GM12878 (cell line): ENCODE results near the gene SLC1A5. TPM values are rescaled to one million over a fixed set of nuclear protein-coding genes. Genes with fewer than 3 reads are reported as not detected.

Source experiments
- CUX1 ChIP-seq: IDR thresholded peaks from 2 replicates; pipeline ENCODE4 v1.6.1; 2012; ENCODE audit warnings: improper control_type of control experiment, low read depth, low read length; ENCODE audit not compliant: insufficient replicate concordance
- DPF2 ChIP-seq: fragments of 450-650 bp; IDR thresholded peaks from 2 replicates; pipeline ENCODE4 v1.6.1; 2017; ENCODE audit warnings: mild to moderate bottlenecking
- EED ChIP-seq: sonication (generic); IDR thresholded peaks from 2 replicates; pipeline ENCODE4 v1.6.1; 2016; ENCODE audit warnings: antibody characterized with exemption, low read depth
- MEF2B ChIP-seq: fragments of 450-650 bp; IDR thresholded peaks from 2 replicates; pipeline ENCODE4 v1.6.1; 2018; ENCODE audit warnings: mild to moderate bottlenecking, moderate library complexity; ENCODE audit not compliant: partially characterized antibody, poor library complexity, severe bottlenecking
- NFIC ChIP-seq: IDR thresholded peaks from 2 replicates; pipeline ENCODE4 v1.6.1; 2012; ENCODE audit warnings: low read depth, mild to moderate bottlenecking, inconsistent platforms, low read length, moderate library complexity
- NFXL1 ChIP-seq: fragments of 450-650 bp; IDR thresholded peaks from 2 replicates; pipeline ENCODE4 v1.6.1; 2017; ENCODE audit warnings: antibody characterized with exemption, mild to moderate bottlenecking, borderline replicate concordance
- NR2C1 ChIP-seq: fragments of 450-650 bp; IDR thresholded peaks from 2 replicates; pipeline ENCODE4 v1.6.1; 2017; ENCODE audit warnings: antibody characterized with exemption, mild to moderate bottlenecking, moderate library complexity
- RELA ChIP-seq: fragments of 450-650 bp; IDR thresholded peaks from 2 replicates; pipeline ENCODE4 v1.8.0; 2014; ENCODE audit warnings: borderline replicate concordance; ENCODE audit not compliant: partially characterized antibody
- SUPT20H ChIP-seq: IDR thresholded peaks from 2 replicates; pipeline ENCODE4 v1.6.1; 2011; ENCODE audit warnings: low read depth, mild to moderate bottlenecking, low read length, moderate library complexity, borderline replicate concordance; ENCODE audit not compliant: control insufficient read depth
- TAF1 ChIP-seq: IDR thresholded peaks from 2 replicates; pipeline ENCODE4 v1.6.1; 2011; ENCODE audit warnings: mild to moderate bottlenecking, low read depth, low read length, borderline replicate concordance
- ZNF384 ChIP-seq: IDR thresholded peaks from 2 replicates; pipeline ENCODE4 v1.6.1; 2012; ENCODE audit warnings: low read depth, mild to moderate bottlenecking, low read length, improper control_type of control experiment, borderline replicate concordance
- ZNF592 ChIP-seq: fragments of 450-650 bp; IDR thresholded peaks from 2 replicates; pipeline ENCODE4 v1.6.1; 2017; ENCODE audit warnings: mild to moderate bottlenecking, moderate library complexity
- polyA plus RNA-seq, 11 experiments: library from polyadenylated mRNA; depleted of rRNA in 4 of 11; unstranded in 6 of 11; stranded (reverse) in 5 of 11; fragments of >200 nt; fragmentation: Nextera tagmentation in 4 of 11; fragmentation: Illumina TruSeq in 1 of 11; extraction: Ambion mirVana in 4 of 11; extraction: Trizol in 1 of 11; gene quantifications; 1 replicate in 1 of 11; 2 replicates in 10 of 11; pipeline versions ENCODE4 v1.2.1 to v1.2.3, GENCODE V29; 2011 to 2016; ENCODE audit warnings: inconsistent platforms in 2 of 11, missing spikeins in 2 of 11, low read depth in 1 of 11
- total RNA-seq, 4 experiments: library from RNA; depleted of rRNA in 3 of 4; stranded (reverse); fragments of >200 nt in 3 of 4; fragmentation: Illumina TruSeq in 1 of 4; extraction: Trizol in 1 of 4; gene quantifications; 2 replicates each; pipeline versions ENCODE4 v1.2.1 to v1.2.3, GENCODE V29; 2013 to 2021
- TF ChIP-seq, protein P1 (sequence below): IDR thresholded peaks from 2 replicates; pipeline ENCODE4 v1.6.1; 2012; ENCODE audit warnings: low read depth, low read length, improper control_type of control experiment
- TF ChIP-seq, protein P2 (sequence below): fragments of 450-650 bp; IDR thresholded peaks from 2 replicates; pipeline ENCODE4 v1.6.1; 2017; ENCODE audit warnings: mild to moderate bottlenecking, moderate library complexity

The SLC1A5 gene
- total and polyA plus RNA-seq, 10 of the 15 experiments (the other 5 are each of a cell fraction or from before 2014, with no cell fraction given), result 9.1 to 129 (median 60.9) TPM

DNA sequence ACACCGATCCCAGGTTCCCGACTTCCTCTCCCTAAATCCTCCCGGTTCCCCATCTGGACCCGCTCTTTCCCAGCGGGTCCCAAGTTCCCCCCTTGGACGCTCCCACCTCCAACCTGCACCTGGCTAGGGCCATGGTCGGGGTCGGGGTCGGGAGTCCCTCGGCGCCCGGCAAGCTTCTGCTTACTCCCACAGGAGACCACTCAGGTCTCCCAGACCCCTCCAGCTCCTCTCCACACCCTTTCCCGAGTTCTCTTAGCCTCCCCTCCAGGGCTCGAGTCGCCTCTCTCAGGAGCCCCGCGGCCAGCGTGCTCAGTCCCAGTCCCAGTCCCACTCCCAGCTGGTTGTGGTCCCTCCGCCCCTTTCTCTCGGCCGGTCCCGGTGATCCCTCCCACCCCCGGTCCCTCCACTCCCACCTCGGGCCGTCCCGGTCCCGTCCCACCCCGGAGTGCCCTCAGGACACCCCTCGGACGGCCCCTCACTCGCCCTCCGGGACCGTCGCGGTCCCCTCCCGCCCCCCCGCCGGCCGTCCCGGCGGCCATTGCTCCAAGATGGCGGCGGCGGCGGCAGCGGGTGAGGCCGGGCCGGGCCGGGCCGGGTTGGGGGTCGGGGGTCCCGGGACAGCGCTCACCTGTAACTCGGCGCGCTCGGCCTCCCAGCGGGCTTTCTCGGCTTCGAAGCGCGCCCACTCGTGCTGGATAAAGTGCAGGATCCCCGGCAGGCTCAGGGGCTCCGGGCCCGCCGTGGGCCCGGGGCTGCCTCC lies 42.7 kb downstream of the SLC1A5 start, which contains the start of gene FKRP (continued):
- TF ChIP-seq CUX1 (no peak), SUPT20H (no peak), RELA (no peak), ZNF384 (no peak), NFXL1 (no peak), DPF2 (peak; percentile 47; the same call in 1 of the 2 replicates), TAF1 (peak; percentile 50; the same call in 1 of the 2 replicates), NFIC (no peak), ZNF592 (no peak), MEF2B (no peak), NR2C1 (peak; percentile 56; the same call in 1 of the 2 replicates), EED (peak; percentile 44; the same call in 1 of the 2 replicates)
- TF ChIP-seq, protein P1, sequence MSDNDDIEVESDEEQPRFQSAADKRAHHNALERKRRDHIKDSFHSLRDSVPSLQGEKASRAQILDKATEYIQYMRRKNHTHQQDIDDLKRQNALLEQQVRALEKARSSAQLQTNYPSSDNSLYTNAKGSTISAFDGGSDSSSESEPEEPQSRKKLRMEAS, result no peak
- TF ChIP-seq, protein P2, sequence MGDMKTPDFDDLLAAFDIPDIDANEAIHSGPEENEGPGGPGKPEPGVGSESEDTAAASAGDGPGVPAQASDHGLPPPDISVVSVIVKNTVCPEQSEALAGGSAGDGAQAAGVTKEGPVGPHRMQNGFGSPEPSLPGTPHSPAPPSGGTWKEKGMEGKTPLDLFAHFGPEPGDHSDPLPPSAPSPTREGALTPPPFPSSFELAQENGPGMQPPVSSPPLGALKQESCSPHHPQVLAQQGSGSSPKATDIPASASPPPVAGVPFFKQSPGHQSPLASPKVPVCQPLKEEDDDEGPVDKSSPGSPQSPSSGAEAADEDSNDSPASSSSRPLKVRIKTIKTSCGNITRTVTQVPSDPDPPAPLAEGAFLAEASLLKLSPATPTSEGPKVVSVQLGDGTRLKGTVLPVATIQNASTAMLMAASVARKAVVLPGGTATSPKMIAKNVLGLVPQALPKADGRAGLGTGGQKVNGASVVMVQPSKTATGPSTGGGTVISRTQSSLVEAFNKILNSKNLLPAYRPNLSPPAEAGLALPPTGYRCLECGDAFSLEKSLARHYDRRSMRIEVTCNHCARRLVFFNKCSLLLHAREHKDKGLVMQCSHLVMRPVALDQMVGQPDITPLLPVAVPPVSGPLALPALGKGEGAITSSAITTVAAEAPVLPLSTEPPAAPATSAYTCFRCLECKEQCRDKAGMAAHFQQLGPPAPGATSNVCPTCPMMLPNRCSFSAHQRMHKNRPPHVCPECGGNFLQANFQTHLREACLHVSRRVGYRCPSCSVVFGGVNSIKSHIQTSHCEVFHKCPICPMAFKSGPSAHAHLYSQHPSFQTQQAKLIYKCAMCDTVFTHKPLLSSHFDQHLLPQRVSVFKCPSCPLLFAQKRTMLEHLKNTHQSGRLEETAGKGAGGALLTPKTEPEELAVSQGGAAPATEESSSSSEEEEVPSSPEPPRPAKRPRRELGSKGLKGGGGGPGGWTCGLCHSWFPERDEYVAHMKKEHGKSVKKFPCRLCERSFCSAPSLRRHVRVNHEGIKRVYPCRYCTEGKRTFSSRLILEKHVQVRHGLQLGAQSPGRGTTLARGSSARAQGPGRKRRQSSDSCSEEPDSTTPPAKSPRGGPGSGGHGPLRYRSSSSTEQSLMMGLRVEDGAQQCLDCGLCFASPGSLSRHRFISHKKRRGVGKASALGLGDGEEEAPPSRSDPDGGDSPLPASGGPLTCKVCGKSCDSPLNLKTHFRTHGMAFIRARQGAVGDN, result no peak
